NOMO-1 treated with dmso at 0.1 percent for 144 hours (cell line): ENCODE results near the gene SPAG6.

Source experiments
- DNase-seq: peaks from one replicate; lab custom pipeline; 2025; ENCODE audit not compliant: unreplicated experiment; lab: John Stamatoyannopoulos, UW

SPAG6 gene

GRCh38 chr10:22458272-22459038, 113.2 kb downstream of the SPAG6 start:
- DNase-seq = no peak

DNA sequence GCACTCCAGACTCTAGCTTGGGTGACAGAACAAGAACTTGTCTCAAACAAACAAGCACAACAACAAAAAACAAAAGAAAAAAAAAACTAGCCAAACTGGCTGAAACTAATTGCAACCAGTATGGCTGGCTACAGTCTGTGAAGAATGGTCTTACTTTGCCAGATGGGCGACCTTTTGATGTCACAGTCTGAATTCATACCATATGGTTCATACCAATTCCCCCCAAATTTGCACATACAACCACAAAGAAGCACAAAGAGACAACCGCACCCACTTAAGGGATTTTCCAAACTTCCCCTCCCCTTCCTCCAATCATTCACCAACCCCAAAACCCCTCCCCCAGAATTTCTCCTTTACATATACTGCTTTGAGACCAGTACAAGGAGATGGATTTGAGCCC, 114.2 kb downstream of the SPAG6 start:
- DNase-seq = no peak

DNA sequence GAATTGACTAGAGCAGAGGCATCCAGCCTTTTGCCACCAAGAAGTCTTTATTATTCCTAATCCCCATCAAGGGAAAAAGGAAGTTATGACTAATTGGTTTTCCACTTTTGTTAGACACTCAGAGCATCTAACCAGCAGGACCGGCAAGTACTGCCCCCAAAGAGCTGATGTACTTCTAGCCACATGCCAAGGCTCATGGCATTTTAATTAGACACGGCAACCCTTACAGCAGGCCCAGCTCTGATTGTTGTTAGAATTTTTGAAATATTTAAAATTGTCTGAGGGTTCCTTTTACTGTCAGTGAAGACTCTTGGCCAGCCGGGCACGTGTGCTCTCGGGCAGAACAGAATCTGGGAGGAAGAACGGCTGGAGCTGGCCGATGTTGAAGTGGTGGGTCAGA, 114.8 kb downstream of the SPAG6 start:
- DNase-seq = no peak

GRCh38 chr10:22460531-22461403, 115.5 kb downstream of the SPAG6 start:
- DNase-seq = no peak

GRCh38 chr10:22461891-22462290, 116.6 kb downstream of the SPAG6 start:
- DNase-seq = no peak

- DNase-seq = no peak
These were observed 118.0 kb downstream of the SPAG6 start for GRCh38 chr10:22463255-22463654.

DNA sequence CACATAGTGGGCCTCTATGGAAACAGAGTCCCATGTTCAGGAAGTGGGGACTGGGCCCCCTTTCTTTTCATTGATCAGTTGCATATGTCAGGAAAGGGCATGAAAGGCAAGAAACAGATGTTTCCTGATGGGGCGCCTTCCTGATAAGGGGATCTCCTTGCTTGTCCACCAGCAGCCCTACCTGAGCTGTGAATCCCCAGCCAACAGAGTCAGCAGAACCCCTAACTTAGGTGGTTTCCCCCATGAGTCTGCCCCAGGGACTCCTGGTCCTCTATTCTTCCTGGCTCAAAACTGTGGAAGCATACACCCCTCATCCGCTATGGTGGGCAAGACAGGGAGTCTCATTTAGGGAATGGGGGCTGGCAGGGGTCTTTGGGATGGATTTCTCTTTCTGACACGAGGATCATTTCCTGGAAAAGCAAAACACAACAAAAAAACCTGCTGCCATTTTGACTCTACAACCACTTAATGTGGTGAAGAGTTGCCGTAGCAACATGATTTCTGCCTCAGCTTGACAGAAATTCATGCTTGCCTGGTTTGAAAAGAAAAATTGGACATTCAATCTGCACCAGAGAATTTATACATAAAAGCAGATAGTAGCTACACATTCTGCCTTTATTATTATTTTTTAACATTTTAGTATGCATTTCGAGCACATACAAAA, 119.8 kb downstream of the SPAG6 start:
- DNase-seq = no peak

DNA sequence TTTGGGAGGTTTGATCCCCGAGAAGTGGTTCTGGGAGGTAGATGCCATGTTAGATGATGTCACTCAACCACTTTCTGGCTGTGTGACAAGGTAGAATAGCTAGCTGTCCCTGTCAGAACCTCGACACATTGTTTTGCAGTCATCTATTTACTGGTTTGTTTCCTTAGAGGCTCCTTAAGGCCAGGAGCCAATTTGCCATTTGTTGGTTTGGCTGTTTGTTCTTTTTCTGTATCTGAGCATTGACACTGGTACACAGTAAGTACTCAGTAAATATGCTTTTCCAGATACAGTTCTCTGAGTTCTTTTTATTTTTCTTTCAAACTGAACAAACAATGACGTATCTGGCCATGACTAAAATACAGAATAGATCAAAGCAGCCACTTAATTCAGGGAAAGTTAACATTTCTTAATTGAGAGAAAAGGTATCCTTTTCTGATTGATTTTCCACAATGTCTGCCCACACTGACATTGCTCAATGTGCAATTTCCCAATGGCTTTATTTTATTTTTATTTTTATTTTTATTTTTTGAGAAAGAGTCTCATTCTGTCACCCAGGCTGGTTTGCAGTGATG, 121.6 kb downstream of the SPAG6 start:
- no peak for DNase-seq
